GM23338 (cell line): Measurements from ENCODE around the gene KCNK17. TPM values are rescaled to one million over a fixed set of nuclear protein-coding genes. Genes with fewer than 3 reads are reported as not detected.

ENCODE experiments used
- ATAC-seq: fragments of 200-7000 bp; cut with Tn5 transposase; 3 replicates; pipeline ENCODE4 v1.9.1; 2020
- DNase-seq: peaks from one replicate; pipeline ENCODE4 v3.0.0-alpha.2; 2015; ENCODE audit warnings: low spot score
- H2AFZ ChIP-seq: fragments of 200-600 bp; sonication (generic); 2 replicates; pipeline ENCODE4 v1.8.0; 2016; ENCODE audit warnings: antibody characterized with exemption, mild to moderate bottlenecking, moderate library complexity
- H3F3A ChIP-seq: fragments of 200-600 bp; sonication (generic); replicated peaks from 2 replicates; pipeline ENCODE4 v1.8.0; 2017; ENCODE audit warnings: antibody characterized with exemption, mixed run types, low read depth
- H3K27ac ChIP-seq: fragments of 200-600 bp; sonication (generic); 2 replicates; pipeline ENCODE4 v1.6.1; 2016; ENCODE audit warnings: low read depth
- H3K27me3 ChIP-seq: fragments of 200-600 bp; sonication (generic); 2 replicates; pipeline ENCODE4 v1.8.0; 2016; ENCODE audit warnings: mild to moderate bottlenecking, mixed run types, moderate library complexity; ENCODE audit not compliant: insufficient read depth
- H3K36me3 ChIP-seq: fragments of 200-600 bp; sonication (generic); 2 replicates; pipeline ENCODE4 v1.8.0; 2016; ENCODE audit warnings: mild to moderate bottlenecking; ENCODE audit not compliant: insufficient read depth
- H3K4me1 ChIP-seq: fragments of 200-600 bp; sonication (generic); 2 replicates; pipeline ENCODE4 v1.8.0; 2016; ENCODE audit warnings: mild to moderate bottlenecking, moderate library complexity; ENCODE audit not compliant: insufficient read depth
- H3K4me2 ChIP-seq: fragments of 200-600 bp; sonication (generic); 2 replicates; pipeline ENCODE4 v1.7.1; 2017; ENCODE audit warnings: mixed run types
- H3K4me3 ChIP-seq: fragments of 200-600 bp; sonication (generic); 2 replicates; pipeline ENCODE4 v1.6.1; 2016; ENCODE audit warnings: mixed run types
- H3K79me2 ChIP-seq: fragments of 200-600 bp; sonication (generic); replicated peaks from 2 replicates; pipeline ENCODE4 v1.8.0; 2017; ENCODE audit warnings: mild to moderate bottlenecking; ENCODE audit not compliant: insufficient read depth
- H3K9me2 ChIP-seq: fragments of 200-600 bp; sonication (generic); 2 replicates; pipeline ENCODE4 v1.8.0; 2017; ENCODE audit not compliant: insufficient read depth
- H4K20me1 ChIP-seq: fragments of 200-600 bp; sonication (generic); replicated peaks from 2 replicates; pipeline ENCODE4 v1.8.0; 2017; ENCODE audit warnings: mild to moderate bottlenecking; ENCODE audit not compliant: insufficient read depth
- H3K27ac Mint-ChIP-seq: 2 replicates; pipeline ENCODE4 v1.8.0; 2020; ENCODE audit warnings: inconsistent platforms, mild to moderate bottlenecking, moderate library complexity, mixed read lengths
- H3K27me3 Mint-ChIP-seq: 3 replicates; pipeline ENCODE4 v1.8.0; 2022; ENCODE audit warnings: low read depth, mild to moderate bottlenecking, moderate library complexity, mixed read lengths, inconsistent platforms; ENCODE audit not compliant: insufficient read depth, poor library complexity
- H3K36me3 Mint-ChIP-seq: 3 replicates; pipeline ENCODE4 v1.8.0; 2021; ENCODE audit warnings: low read depth, mild to moderate bottlenecking, inconsistent platforms, moderate library complexity, mixed read lengths
- H3K4me1 Mint-ChIP-seq: 3 replicates; pipeline ENCODE4 v1.8.0; 2020; ENCODE audit warnings: mild to moderate bottlenecking, inconsistent platforms, mixed read lengths
- H3K4me3 Mint-ChIP-seq: 3 replicates; pipeline ENCODE4 v1.8.0; 2021; ENCODE audit warnings: moderate library complexity, mild to moderate bottlenecking, inconsistent platforms, mixed read lengths
- H3K9me3 Mint-ChIP-seq: 3 replicates; pipeline ENCODE4 v1.8.0; 2020; ENCODE audit warnings: moderate library complexity, mild to moderate bottlenecking, inconsistent platforms, mixed read lengths
- CREB1 ChIP-seq: fragments of 250-450 bp; sonication (Bioruptor Pico); IDR thresholded peaks from 2 replicates; pipeline ENCODE4 v1.5.0; 2020; ENCODE audit warnings: low read depth, mild to moderate bottlenecking, moderate library complexity
- CTCF ChIP-seq, 2 experiments: fragments of 200-600 bp in 1 of 2; sonication (generic) in 1 of 2; conservative IDR thresholded peaks; 2 replicates each; pipeline versions ENCODE4 v1.5.1 to v1.6.1; 2016 to 2017; ENCODE audit warnings: antibody characterized with exemption in 2 of 2, low read depth in 2 of 2, mild to moderate bottlenecking in 2 of 2, moderate library complexity in 1 of 2
- ETS1 ChIP-seq: IDR thresholded peaks from 2 replicates; pipeline ENCODE4 v1.6.1; 2016; ENCODE audit warnings: antibody characterized with exemption
- EZH2phosphoT487 ChIP-seq: fragments of 200-600 bp; sonication (generic); IDR thresholded peaks from one replicate; pipeline ENCODE4 v1.8.1; 2018; ENCODE audit warnings: antibody characterized with exemption; ENCODE audit not compliant: unreplicated experiment
- JUNB ChIP-seq: IDR thresholded peaks from one replicate; pipeline ENCODE4 v1.6.1; 2016; ENCODE audit warnings: antibody characterized with exemption; ENCODE audit not compliant: unreplicated experiment
- NANOG ChIP-seq: IDR thresholded peaks from 2 replicates; pipeline ENCODE4 v1.6.1; 2016; ENCODE audit warnings: antibody characterized with exemption, borderline replicate concordance
- POLR2AphosphoS5 ChIP-seq: IDR thresholded peaks from 2 replicates; pipeline ENCODE4 v1.6.1; 2016; ENCODE audit warnings: antibody characterized with exemption, low read depth
- REST ChIP-seq: IDR thresholded peaks from one replicate; pipeline ENCODE4 v1.6.1; 2018; ENCODE audit warnings: antibody characterized with exemption; ENCODE audit not compliant: unreplicated experiment
- STAT1 ChIP-seq: IDR thresholded peaks from one replicate; pipeline ENCODE4 v1.6.1; 2016; ENCODE audit warnings: antibody characterized with exemption; ENCODE audit not compliant: unreplicated experiment
- ZNF114 ChIP-seq: fragments of 250-450 bp; sonication (Bioruptor Pico); IDR thresholded peaks from 2 replicates; pipeline ENCODE4 v1.5.0; 2020; ENCODE audit warnings: mild to moderate bottlenecking, moderate library complexity
- ZNF331 ChIP-seq: fragments of 250-450 bp; sonication (Bioruptor Pico); IDR thresholded peaks from 2 replicates; pipeline ENCODE4 v1.5.0; 2020; ENCODE audit warnings: low read depth, mild to moderate bottlenecking, moderate library complexity
- ZNF462 ChIP-seq: fragments of 250-450 bp; sonication (Bioruptor Pico); IDR thresholded peaks from 2 replicates; pipeline ENCODE4 v1.5.0; 2020; ENCODE audit warnings: mild to moderate bottlenecking, moderate library complexity
- polyA plus RNA-seq: library from polyadenylated mRNA; unstranded; fragments of >200 nt; fragmentation: Nextera tagmentation; extraction: Ambion mirVana; gene quantifications from 2 replicates; pipeline ENCODE4 v1.2.1, GENCODE V29; 2016
- total RNA-seq: library from RNA; depleted of rRNA; stranded (reverse); fragments of >200 nt; shearing (Covaris generic); gene quantifications from 2 replicates; pipeline ENCODE4 v1.2.3, GENCODE V29; 2014

KCNK17 gene
- total and polyA plus RNA-seq, 2 experiments from 2014 or later: 2.2 to 3.1 TPM

- Histone ChIP-seq H3K27me3 (no peaks in the 10 kb centered on the region), H3K27ac (no peak overlapping the region), H2AFZ (peak overlapping the region; percentile 73; the same call in 1 of the 2 replicates), H3K36me3 (no peaks in the 10 kb centered on the region), H4K20me1 (no peaks in the 10 kb centered on the region), H3K9me2 (no peaks in the 10 kb centered on the region), H3K4me3 (no peak overlapping the region), H3K4me1 (no peaks in the 10 kb centered on the region), H3K79me2 (no peaks in the 10 kb centered on the region), H3F3A (no peaks in the 10 kb centered on the region), H3K4me2 (no peak overlapping the region)
- Mint-ChIP-seq H3K4me3 (no peak overlapping the region), H3K4me1 (peaks cover 18% of the 10 kb centered on the region), H3K27me3 (peaks cover 10% of the 10 kb centered on the region), H3K27ac (no peak overlapping the region), H3K36me3 (no peaks in the 10 kb centered on the region), H3K9me3 (no peaks in the 10 kb centered on the region)
- DNase-seq (no peak), ATAC-seq (peak; percentile 21; the same call in 2 of the 3 replicates)
- TF ChIP-seq NANOG: no peak
- no peak for TF ChIP-seq ZNF331 (CRISPR knock-in tag)
- no peak for TF ChIP-seq JUNB
- TF ChIP-seq POLR2AphosphoS5: no peak
- no peak for TF ChIP-seq ZNF114 (CRISPR knock-in tag)
- TF ChIP-seq CTCF (conservative IDR thresholded peaks at IDR 0.05; ENCODE audit: low read depth in 2 of 2): no peak
- TF ChIP-seq EZH2phosphoT487: no peak
- TF ChIP-seq ETS1: no peak
- TF ChIP-seq ZNF462 (CRISPR knock-in tag): no peak
- no peak for TF ChIP-seq REST
- TF ChIP-seq CREB1 (CRISPR knock-in tag): no peak
- TF ChIP-seq STAT1: no peak
Measured at GRCh38 chr6:39335780-39336545, 21.7 kb upstream of the KCNK17 start.
